CD14-positive monocyte (primary cell): ENCODE measurements around the gene ZNF611. TPM values are rescaled to one million over a fixed set of nuclear protein-coding genes. Genes with fewer than 3 reads are reported as not detected.

ENCODE experiments used
- DNase-seq, 3 donors: peaks; one replicate each; pipeline ENCODE4 v3.0.0-alpha.2; 2011 to 2022
- H2AFZ ChIP-seq: 2 replicates; pipeline ENCODE4 v1.6.0; 2012; ENCODE audit warnings: mild to moderate bottlenecking, low read depth, low read length, inconsistent platforms; ENCODE audit not compliant: insufficient read depth, poor library complexity, severe bottlenecking
- H3K27ac ChIP-seq, 2 donors: 1 replicate in 1 of 2; 2 replicates in 1 of 2; pipeline ENCODE4 v1.5.1; 2012 to 2013; ENCODE audit warnings: low read length in 2 of 2, control low read depth in 1 of 2, inconsistent platforms in 1 of 2, low read depth in 1 of 2, mild to moderate bottlenecking in 1 of 2
- H3K27me3 ChIP-seq, 2 donors: one replicate each; pipeline versions ENCODE4 v1.6.0 to v1.6.1; 2011 to 2013; ENCODE audit warnings: low read length in 2 of 2; ENCODE audit not compliant: control insufficient read depth in 2 of 2, insufficient read depth in 2 of 2
- H3K36me3 ChIP-seq, 2 donors: replicated peaks in 1 of 2; 1 replicate in 1 of 2; 2 replicates in 1 of 2; pipeline versions ENCODE4 v1.5.1 to v1.6.1; 2012 to 2013; ENCODE audit warnings: low read length in 2 of 2, control low read depth in 1 of 2, inconsistent platforms in 1 of 2, mild to moderate bottlenecking in 1 of 2; ENCODE audit not compliant: insufficient read depth in 2 of 2, control insufficient read depth in 1 of 2
- H3K4me1 ChIP-seq, 2 donors: 1 replicate in 1 of 2; 2 replicates in 1 of 2; pipeline versions ENCODE4 v1.5.1 to v1.6.1; 2012 to 2013; ENCODE audit warnings: low read length in 2 of 2, control low read depth in 1 of 2, inconsistent platforms in 1 of 2, mild to moderate bottlenecking in 1 of 2, moderate library complexity in 1 of 2; ENCODE audit not compliant: insufficient read depth in 2 of 2, control insufficient read depth in 1 of 2
- H3K4me2 ChIP-seq: replicated peaks from 2 replicates; pipeline ENCODE3; 2012; ENCODE audit warnings: low read length, moderate library complexity, mild to moderate bottlenecking; ENCODE audit not compliant: poor library complexity, severe bottlenecking; ENCODE audit errors: extremely low read depth
- H3K4me3 ChIP-seq, 3 experiments: fragments of 200-600 bp in 1 of 3; sonication (generic) in 1 of 3; replicated peaks in 1 of 3; 1 replicate in 2 of 3; 2 replicates in 1 of 3; pipeline ENCODE4 v1.5.1; 2011 to 2013; ENCODE audit warnings: low read length in 3 of 3, mild to moderate bottlenecking in 3 of 3, control low read depth in 2 of 3, low read depth in 2 of 3, inconsistent platforms in 1 of 3, moderate library complexity in 1 of 3
- H3K79me2 ChIP-seq: 2 replicates; pipeline ENCODE4 v1.6.0; 2012; ENCODE audit warnings: mild to moderate bottlenecking, control low read depth, inconsistent platforms, low read length, moderate library complexity; ENCODE audit not compliant: insufficient read depth
- H3K9ac ChIP-seq: 2 replicates; pipeline ENCODE4 v1.6.0; 2017; ENCODE audit warnings: low read length, mild to moderate bottlenecking; ENCODE audit not compliant: insufficient read depth, poor library complexity, severe bottlenecking
- H3K9me3 ChIP-seq, 2 donors: replicated peaks in 1 of 2; 1 replicate in 1 of 2; 2 replicates in 1 of 2; pipeline versions ENCODE4 v1.5.1 to v1.6.1; 2012 to 2013; ENCODE audit warnings: low read length in 2 of 2, control low read depth in 1 of 2; ENCODE audit not compliant: control insufficient read depth in 1 of 2, insufficient read depth in 1 of 2
- H4K20me1 ChIP-seq: 2 replicates; pipeline ENCODE4 v1.6.0; 2012; ENCODE audit warnings: mild to moderate bottlenecking, low read length, control low read depth, moderate library complexity; ENCODE audit not compliant: insufficient read depth
- H3K27ac Mint-ChIP-seq, 7 donors: one replicate each; pipeline ENCODE4 v1.8.0; 2020; ENCODE audit warnings: mild to moderate bottlenecking in 7 of 7, mixed read lengths in 7 of 7, moderate library complexity in 6 of 7, inconsistent platforms in 2 of 7
- H3K27me3 Mint-ChIP-seq, 3 donors: one replicate each; pipeline ENCODE4 v1.8.0; 2021 to 2022; ENCODE audit warnings: low read depth in 3 of 3, mild to moderate bottlenecking in 3 of 3, mixed read lengths in 3 of 3, moderate library complexity in 3 of 3, inconsistent platforms in 1 of 3
- H3K36me3 Mint-ChIP-seq, 2 donors: one replicate each; pipeline ENCODE4 v1.8.0; 2020; ENCODE audit warnings: mixed read lengths in 2 of 2, inconsistent platforms in 1 of 2, mild to moderate bottlenecking in 1 of 2
- H3K4me1 Mint-ChIP-seq: one replicate; pipeline ENCODE4 v1.8.0; 2020; ENCODE audit warnings: mild to moderate bottlenecking, mixed read lengths
- H3K4me3 Mint-ChIP-seq, 2 donors: one replicate each; pipeline ENCODE4 v1.8.0; 2020; ENCODE audit warnings: mild to moderate bottlenecking in 2 of 2, mixed read lengths in 2 of 2, moderate library complexity in 1 of 2
- H3K9me3 Mint-ChIP-seq, 7 donors: one replicate each; pipeline ENCODE4 v1.8.0; 2020 to 2022; ENCODE audit warnings: mixed read lengths in 7 of 7, mild to moderate bottlenecking in 6 of 7, moderate library complexity in 6 of 7, inconsistent platforms in 2 of 7
- WGBS: methylation state at CpG from one replicate; pipeline ENCODE4 v1.1.5; 2013; ENCODE audit warnings: missing lambda C conversion rate; ENCODE audit not compliant: insufficient coverage; 5-methylcytosine and 5-hydroxymethylcytosine counted together
- intact Hi-C, 2 donors: fragments of 100-400 bp; cut with micrococcal nuclease; formaldehyde crosslinking; loops; one replicate each; pipeline versions ENCODE4 v1.15.0 to v1.15.1; 2023
- polyA plus RNA-seq, 3 donors: library from polyadenylated mRNA; depleted of rRNA in 1 of 3; unstranded in 2 of 3; stranded (reverse) in 1 of 3; fragments of 300-500 nt in 2 of 3; fragments of >200 nt in 1 of 3; fragmentation: Illumina TruSeq in 2 of 3; gene quantifications; 1 replicate in 2 of 3; 2 replicates in 1 of 3; pipeline ENCODE4 v1.2.3, GENCODE V29; 2012 to 2021
- TF ChIP-seq, protein P1 (sequence below): fragments of 200-600 bp; IDR thresholded peaks from one replicate; pipeline ENCODE4 v1.8.0; 2022; ENCODE audit warnings: antibody characterized with exemption, mild to moderate bottlenecking

Gene ZNF611
- polyA plus RNA-seq, 3 donors: 5.5 to 20.2 (median 12.0) TPM

DNA sequence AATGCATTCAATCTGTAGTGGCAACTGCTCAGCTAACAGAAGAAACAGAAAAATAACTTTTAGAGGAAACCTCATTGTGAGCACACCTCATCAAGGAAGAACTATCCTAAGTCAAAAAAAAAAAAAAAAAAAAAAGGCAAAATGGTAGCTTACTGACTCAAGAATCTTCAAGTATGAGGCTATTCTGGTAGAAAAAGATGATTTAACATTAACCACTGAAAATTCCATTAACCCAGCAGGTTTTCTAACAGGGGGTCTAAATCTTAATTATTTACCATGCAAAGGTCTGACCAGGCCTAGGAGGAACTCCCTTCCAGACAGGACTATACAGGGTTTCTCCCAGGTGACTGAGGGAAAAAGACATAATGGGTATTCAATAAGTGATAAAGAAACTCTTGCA, 68.3 kb downstream of the ZNF611 start:
- Histone ChIP-seq H4K20me1 (no peaks in the 10 kb centered on the region), H3K36me3 (peaks cover 3 to 51% of the 10 kb centered on the region in 2 donors), H3K4me2 (no peak overlapping the region), H3K27me3 (no peaks in the 10 kb centered on the region), H3K9me3 (peaks cover 0 to 30% of the 10 kb centered on the region in 2 donors), H3K9ac (no peak overlapping the region), H3K4me3 (no peak overlapping the region), H3K79me2 (peaks cover 20% of the 10 kb centered on the region), H3K27ac (no peak overlapping the region), H2AFZ (no peak overlapping the region), H3K4me1 (no peaks in the 10 kb centered on the region)
- H3K4me3 Mint-ChIP-seq: no peak overlapping the region
- peaks cover 39 to 53% of the 10 kb centered on the region in 2 donors for H3K36me3 Mint-ChIP-seq
- peaks cover 6% of the 10 kb centered on the region for H3K4me1 Mint-ChIP-seq
- intact Hi-C loops: no loop called here
- DNase-seq: no peak
- peak overlapping the region in 1 of 7 donors; percentile 32 for H3K27ac Mint-ChIP-seq
- H3K9me3 Mint-ChIP-seq: peaks cover 0 to 77% (median 39%) of the 10 kb centered on the region in 7 donors
- TF ChIP-seq, protein P1, sequence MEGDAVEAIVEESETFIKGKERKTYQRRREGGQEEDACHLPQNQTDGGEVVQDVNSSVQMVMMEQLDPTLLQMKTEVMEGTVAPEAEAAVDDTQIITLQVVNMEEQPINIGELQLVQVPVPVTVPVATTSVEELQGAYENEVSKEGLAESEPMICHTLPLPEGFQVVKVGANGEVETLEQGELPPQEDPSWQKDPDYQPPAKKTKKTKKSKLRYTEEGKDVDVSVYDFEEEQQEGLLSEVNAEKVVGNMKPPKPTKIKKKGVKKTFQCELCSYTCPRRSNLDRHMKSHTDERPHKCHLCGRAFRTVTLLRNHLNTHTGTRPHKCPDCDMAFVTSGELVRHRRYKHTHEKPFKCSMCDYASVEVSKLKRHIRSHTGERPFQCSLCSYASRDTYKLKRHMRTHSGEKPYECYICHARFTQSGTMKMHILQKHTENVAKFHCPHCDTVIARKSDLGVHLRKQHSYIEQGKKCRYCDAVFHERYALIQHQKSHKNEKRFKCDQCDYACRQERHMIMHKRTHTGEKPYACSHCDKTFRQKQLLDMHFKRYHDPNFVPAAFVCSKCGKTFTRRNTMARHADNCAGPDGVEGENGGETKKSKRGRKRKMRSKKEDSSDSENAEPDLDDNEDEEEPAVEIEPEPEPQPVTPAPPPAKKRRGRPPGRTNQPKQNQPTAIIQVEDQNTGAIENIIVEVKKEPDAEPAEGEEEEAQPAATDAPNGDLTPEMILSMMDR: no peak
- H3K27me3 Mint-ChIP-seq: no peaks in the 10 kb centered on the region

DNA sequence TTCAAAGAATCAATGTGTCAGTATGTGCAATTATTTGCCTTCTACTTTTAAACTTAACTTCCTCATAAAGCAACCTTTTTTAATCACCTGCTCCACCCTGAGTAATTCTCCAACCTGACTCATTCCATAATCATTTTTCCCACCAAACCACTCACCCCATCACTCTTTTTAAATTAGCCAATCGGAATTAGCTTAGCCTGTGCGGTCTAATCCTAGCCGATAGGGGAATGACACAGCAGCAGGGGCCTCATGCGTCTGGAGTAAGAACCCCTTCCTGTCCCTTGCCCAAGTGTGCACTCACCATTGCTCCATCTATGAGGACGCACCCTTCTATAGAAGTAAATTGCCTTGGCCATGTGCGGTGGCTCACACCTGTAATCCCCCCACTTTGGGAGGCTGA, 69.3 kb downstream of the ZNF611 start:
- Histone ChIP-seq H3K4me2 (no peak overlapping the region), H2AFZ (no peak overlapping the region), H3K9ac (no peak overlapping the region)

More for the DNA sequence above, 69.3 kb downstream of the ZNF611 start:
- H4K20me1 ChIP-seq: no peaks in the 10 kb centered on the region
- Mint-ChIP-seq H3K9me3 (peaks cover 1 to 82% (median 43%) of the 10 kb centered on the region in 7 donors), H3K4me3 (no peak overlapping the region), H3K4me1 (peaks cover 6% of the 10 kb centered on the region), H3K36me3 (peaks cover 42 to 55% of the 10 kb centered on the region in 2 donors), H3K27ac (peak overlapping the region in 1 of 7 donors; percentile 63), H3K27me3 (no peaks in the 10 kb centered on the region)
- 96% methylated on average over 4 of the region's 6 CpGs for WGBS
- peaks cover 13 to 58% of the 10 kb centered on the region in 2 donors for H3K36me3 ChIP-seq
- no peaks in the 10 kb centered on the region for H3K27me3 ChIP-seq
- TF ChIP-seq, protein P1: no peak
- peaks cover 0 to 39% of the 10 kb centered on the region in 2 donors for H3K9me3 ChIP-seq
- intact Hi-C loops: no loop called here
- no peak overlapping the region for H3K4me3 ChIP-seq
- no peaks in the 10 kb centered on the region for H3K4me1 ChIP-seq
- H3K27ac ChIP-seq: no peak overlapping the region
- DNase-seq: no peak
- H3K79me2 ChIP-seq: peaks cover 14% of the 10 kb centered on the region
